ENCODE data around the gene TBX4. TPM values are rescaled to one million over a fixed set of nuclear protein-coding genes. Genes with fewer than 3 reads are reported as not detected.
A peak's percentile ranks its signal among the peaks of the same experiment; 100 is the strongest.

TBX4 gene
- not detected for polyA plus RNA-seq (2013, experiment 1 of 2)
- not detected for polyA plus RNA-seq (2013, experiment 2 of 2)

DNA sequence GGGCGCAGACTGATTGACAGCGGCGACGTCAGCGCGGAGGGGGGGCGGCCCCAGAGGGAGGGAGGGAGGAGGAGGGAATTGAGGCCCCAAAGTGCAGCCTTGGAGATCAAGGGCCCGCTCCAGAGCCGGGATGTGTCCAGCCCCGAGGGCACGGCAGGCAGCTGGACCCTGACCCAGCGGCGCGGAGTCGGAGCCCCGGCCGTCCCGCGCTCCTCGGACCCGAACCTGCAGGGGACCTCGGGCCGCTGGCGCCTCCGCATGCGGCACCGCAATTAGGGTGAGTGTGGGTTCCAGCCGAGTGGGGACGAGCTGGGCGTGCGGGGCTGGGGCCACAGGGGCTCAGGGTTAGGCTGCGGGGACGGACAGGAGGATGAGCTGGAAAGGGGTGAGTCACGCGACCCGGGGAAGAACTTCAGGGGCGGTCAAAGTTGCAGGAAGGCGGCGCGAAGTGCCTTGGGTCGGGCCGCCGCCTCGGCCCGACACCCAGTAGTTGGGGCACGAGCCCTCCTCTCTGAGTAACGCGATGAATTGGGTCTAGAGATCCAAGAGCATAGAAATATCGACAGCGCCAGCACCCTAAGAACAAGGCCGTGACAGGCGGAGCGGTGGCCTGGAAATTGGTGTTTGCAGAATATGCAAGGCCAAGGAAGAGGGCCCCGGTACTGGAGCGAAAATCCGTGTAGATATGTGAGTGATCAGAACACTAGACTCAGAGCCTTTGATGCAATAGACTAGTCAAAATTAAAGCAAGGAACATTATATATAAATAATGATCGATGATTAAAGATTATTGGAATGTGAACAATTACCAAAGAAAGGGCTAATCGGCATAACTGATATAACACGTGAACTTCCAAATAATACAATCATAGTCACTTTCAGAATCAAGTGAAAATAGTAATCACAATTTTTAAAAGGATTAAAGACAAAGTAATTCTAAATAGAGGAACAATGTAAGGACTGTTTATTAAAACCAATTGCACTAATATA is at the start of gene TBX4:
Gene TBX4 (plus strand): TSS at position 122 of the 990 bp plus-strand sequence. CDS start 4,069 bp downstream, outside the sequence.
- H3K9ac ChIP-seq (ENCODE audit: low read depth, low read length, poor library complexity), result peak within 1 kb of the TSS; percentile 78
- no CpG with 5 or more reads among the region's 59 CpGs for WGBS, 2 donors (ENCODE audit: extremely low coverage in 2 of 2, insufficient read length in 2 of 2, insufficient replicate concordance in 1 of 2)
- peaks cover 3 to 18% of the 10 kb centered on the region in 2 donors for H3K9me3 ChIP-seq (replicated peaks in 1 of 2; ENCODE audit: control insufficient read depth in 2 of 2, insufficient read depth in 1 of 2, low read depth in 1 of 2, low read length in 2 of 2)
- H2AFZ ChIP-seq (ENCODE audit: low read length), result peak within 1 kb of the TSS; percentile 82
- H3K23ac ChIP-seq (ENCODE audit: low read depth, low read length, poor library complexity), result peak within 1 kb of the TSS; percentile 65
- H3K4ac ChIP-seq (ENCODE audit: low read length), result no peak within 1 kb of the TSS
- no peak for DNase-seq (ENCODE audit: low spot score)
- H2BK5ac ChIP-seq (ENCODE audit: low read length), result no peak within 1 kb of the TSS
- peaks cover 5 to 7% of the 10 kb centered on the region in 2 donors for H3K4me1 ChIP-seq (ENCODE audit: control insufficient read depth in 2 of 2, insufficient read depth in 1 of 2, low read depth in 1 of 2, low read length in 2 of 2)
- H4K91ac ChIP-seq (ENCODE audit: low read depth, low read length, poor library complexity), result no peak within 1 kb of the TSS
- H2BK12ac ChIP-seq (ENCODE audit: low read length), result no peak within 1 kb of the TSS
- peak within 1 kb of the TSS; percentile 29 for H2AK5ac ChIP-seq (ENCODE audit: low read depth, low read length)
- peak within 1 kb of the TSS; percentile 77 for H3K18ac ChIP-seq (ENCODE audit: low read length)
- no peak within 1 kb of the TSS for H4K8ac ChIP-seq (ENCODE audit: low read depth, low read length)
- H3K79me1 ChIP-seq (ENCODE audit: low read depth, low read length), result no peaks in the 10 kb centered on the region
- peaks cover 52 to 99% (median 69%) of the 10 kb centered on the region in 3 experiments for H3K27me3 ChIP-seq (ENCODE audit: control insufficient read depth in 3 of 3, insufficient read depth in 3 of 3, low read depth in 1 of 3, low read length in 3 of 3)
- H2BK15ac ChIP-seq (ENCODE audit: low read length), result no peak within 1 kb of the TSS
- H3K4me2 ChIP-seq (ENCODE audit: insufficient read depth, low read length, poor library complexity, severe bottlenecking), result peak within 1 kb of the TSS; percentile 70
- H3K4me3 ChIP-seq (ENCODE audit: low read length in 2 of 2), result peak within 1 kb of the TSS in 1 of 2 donors; percentile 59
- no peak within 1 kb of the TSS for H3K14ac ChIP-seq (ENCODE audit: low read length)
- no peaks in the 10 kb centered on the region for H3K36me3 ChIP-seq (replicated peaks in 1 of 2; ENCODE audit: control insufficient read depth in 2 of 2, insufficient read depth in 2 of 2, low read length in 2 of 2)
- no peak within 1 kb of the TSS for H2BK120ac ChIP-seq (ENCODE audit: low read depth, low read length)
- H3K27ac ChIP-seq (replicated peaks; ENCODE audit: low read length), result no peak within 1 kb of the TSS

DNA sequence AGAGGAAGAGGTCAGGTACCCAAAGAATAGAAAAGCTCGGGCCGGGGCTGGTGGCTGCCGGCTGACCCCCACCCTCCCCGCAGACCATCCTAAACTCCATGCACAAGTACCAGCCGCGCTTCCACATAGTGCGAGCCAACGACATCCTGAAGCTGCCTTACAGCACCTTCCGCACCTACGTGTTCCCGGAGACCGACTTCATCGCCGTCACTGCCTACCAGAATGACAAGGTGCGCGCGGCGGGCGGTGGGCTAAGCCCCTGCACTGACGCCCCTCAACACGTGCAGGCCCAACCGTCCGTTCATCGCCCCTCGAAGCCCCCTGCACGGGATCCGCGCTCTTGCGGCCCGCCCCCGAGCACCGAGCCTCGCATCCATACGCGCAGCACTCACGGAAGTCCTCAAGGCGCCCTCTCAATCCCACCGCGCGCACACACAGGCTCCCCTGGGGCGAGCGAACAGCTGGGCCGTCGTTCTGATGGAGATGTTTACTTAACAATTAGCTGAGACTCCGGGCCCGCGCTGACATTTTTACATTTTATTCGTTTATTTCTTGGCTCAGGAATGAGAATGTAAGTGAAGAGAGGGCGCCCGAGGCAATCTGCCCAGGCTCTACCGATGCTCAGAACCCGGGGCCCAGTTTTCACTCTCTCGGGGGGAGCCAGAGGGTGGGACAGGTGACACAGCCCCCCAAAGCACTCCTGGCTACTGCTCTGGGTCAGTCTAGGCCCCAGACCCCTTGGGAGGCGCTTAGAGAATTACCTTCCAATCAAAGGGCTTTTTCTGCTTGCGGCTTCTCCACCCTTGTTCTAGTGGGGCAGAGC is 49.0 kb upstream of the TBX4 start:
- Histone ChIP-seq H3K4me1 (ENCODE audit: control insufficient read depth in 2 of 2, insufficient read depth in 1 of 2, low read depth in 1 of 2, low read length in 2 of 2) (peaks cover 7 to 12% of the 10 kb centered on the region in 2 donors), H3K14ac (ENCODE audit: low read length) (peak overlapping the region; percentile 75), H2BK120ac (ENCODE audit: low read depth, low read length) (no peak overlapping the region), H3K23ac (ENCODE audit: low read depth, low read length, poor library complexity) (peak overlapping the region; percentile 97), H3K79me1 (ENCODE audit: low read depth, low read length) (peaks cover 4% of the 10 kb centered on the region), H3K9me3 (replicated peaks in 1 of 2; ENCODE audit: control insufficient read depth in 2 of 2, insufficient read depth in 1 of 2, low read depth in 1 of 2, low read length in 2 of 2) (peaks cover 3 to 7% of the 10 kb centered on the region in 2 donors), H3K27me3 (ENCODE audit: control insufficient read depth in 3 of 3, insufficient read depth in 3 of 3, low read depth in 1 of 3, low read length in 3 of 3) (peaks cover 88 to 100% (median 94%) of the 10 kb centered on the region in 3 experiments), H3K9ac (ENCODE audit: low read depth, low read length, poor library complexity) (no peak overlapping the region), H2BK12ac (ENCODE audit: low read length) (no peak overlapping the region), H4K8ac (ENCODE audit: low read depth, low read length) (peak overlapping the region; percentile 43), H3K27ac (replicated peaks; ENCODE audit: low read length) (no peak overlapping the region), H3K18ac (ENCODE audit: low read length) (peak overlapping the region; percentile 85), H3K36me3 (replicated peaks in 1 of 2; ENCODE audit: control insufficient read depth in 2 of 2, insufficient read depth in 2 of 2, low read length in 2 of 2) (no peaks in the 10 kb centered on the region), H2BK15ac (ENCODE audit: low read length) (peak overlapping the region; percentile 81), H3K4me3 (ENCODE audit: low read length in 2 of 2) (no peak overlapping the region), H3K4ac (ENCODE audit: low read length) (no peak overlapping the region), H4K91ac (ENCODE audit: low read depth, low read length, poor library complexity) (no peak overlapping the region), H2AK5ac (ENCODE audit: low read depth, low read length) (peak overlapping the region; percentile 89), H2BK5ac (ENCODE audit: low read length) (peak overlapping the region; percentile 66), H2AFZ (ENCODE audit: low read length) (peak overlapping the region; percentile 45), H3K4me2 (ENCODE audit: insufficient read depth, low read length, poor library complexity, severe bottlenecking) (no peak overlapping the region)
- DNase-seq (ENCODE audit: low spot score), result no peak
- no CpG with 5 or more reads among the region's 55 CpGs for WGBS, 2 donors (ENCODE audit: extremely low coverage in 2 of 2, insufficient read length in 2 of 2, insufficient replicate concordance in 1 of 2)

DNA sequence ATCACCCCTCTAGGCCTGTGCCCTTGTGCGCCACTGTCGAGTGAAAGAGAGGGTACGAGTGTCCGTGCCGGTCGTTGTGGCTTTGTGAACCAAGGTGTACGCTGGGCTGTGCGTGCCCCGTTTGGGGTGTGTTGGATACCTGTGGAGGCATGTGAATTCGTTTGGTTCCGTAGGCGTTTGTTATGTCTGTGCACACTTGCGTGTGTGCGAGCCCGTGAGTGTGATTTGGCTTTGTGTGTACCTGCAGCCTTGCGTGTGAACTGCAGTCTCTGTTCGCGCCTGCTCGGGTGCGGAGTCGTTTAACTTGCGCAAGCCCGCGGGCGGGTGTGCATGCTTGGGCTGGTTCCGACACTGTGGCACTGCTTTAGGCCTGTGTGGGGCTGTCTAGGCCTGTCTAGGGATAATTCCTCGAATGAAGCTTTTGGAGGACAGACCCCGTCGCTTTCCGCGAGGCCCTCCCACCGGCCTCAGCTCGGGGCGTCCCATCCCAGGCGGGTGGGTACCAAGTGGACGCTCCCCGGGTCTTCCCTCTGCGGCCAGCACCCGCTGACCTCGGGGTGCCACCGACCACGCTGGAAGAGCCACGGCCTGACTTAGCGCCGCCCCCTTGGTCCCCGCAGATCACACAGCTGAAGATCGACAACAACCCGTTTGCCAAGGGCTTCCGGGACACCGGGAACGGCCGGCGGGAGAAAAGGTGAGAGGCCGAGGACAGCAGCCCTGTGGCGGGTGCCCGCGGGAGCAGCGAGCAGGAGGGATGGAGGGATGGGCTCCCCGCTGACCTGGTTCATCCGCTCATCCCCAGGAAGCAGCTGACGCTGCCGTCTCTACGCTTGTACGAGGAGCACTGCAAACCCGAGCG is 48.2 kb upstream of the TBX4 start:
- Histone ChIP-seq H3K4me2 (ENCODE audit: insufficient read depth, low read length, poor library complexity, severe bottlenecking) (peak overlapping the region; percentile 32), H4K8ac (ENCODE audit: low read depth, low read length) (no peak overlapping the region), H3K18ac (ENCODE audit: low read length) (peak overlapping the region; percentile 82), H3K27me3 (ENCODE audit: control insufficient read depth in 3 of 3, insufficient read depth in 3 of 3, low read depth in 1 of 3, low read length in 3 of 3) (peaks cover 85 to 100% (median 94%) of the 10 kb centered on the region in 3 experiments), H3K23ac (ENCODE audit: low read depth, low read length, poor library complexity) (peak overlapping the region; percentile 96), H3K27ac (replicated peaks; ENCODE audit: low read length) (no peak overlapping the region), H2BK15ac (ENCODE audit: low read length) (no peak overlapping the region), H3K14ac (ENCODE audit: low read length) (peak overlapping the region; percentile 75), H3K9ac (ENCODE audit: low read depth, low read length, poor library complexity) (peak overlapping the region; percentile 68), H2BK12ac (ENCODE audit: low read length) (peak overlapping the region; percentile 98), H3K4me1 (ENCODE audit: control insufficient read depth in 2 of 2, insufficient read depth in 1 of 2, low read depth in 1 of 2, low read length in 2 of 2) (peaks cover 6 to 10% of the 10 kb centered on the region in 2 donors), H2AFZ (ENCODE audit: low read length) (peak overlapping the region; percentile 94), H3K4ac (ENCODE audit: low read length) (no peak overlapping the region), H2AK5ac (ENCODE audit: low read depth, low read length) (peak overlapping the region; percentile 89), H3K79me1 (ENCODE audit: low read depth, low read length) (peaks cover 4% of the 10 kb centered on the region), H2BK5ac (ENCODE audit: low read length) (no peak overlapping the region), H3K36me3 (replicated peaks in 1 of 2; ENCODE audit: control insufficient read depth in 2 of 2, insufficient read depth in 2 of 2, low read length in 2 of 2) (no peaks in the 10 kb centered on the region), H4K91ac (ENCODE audit: low read depth, low read length, poor library complexity) (no peak overlapping the region), H3K4me3 (ENCODE audit: low read length in 2 of 2) (peak overlapping the region in 1 of 2 donors; percentile 32), H2BK120ac (ENCODE audit: low read depth, low read length) (no peak overlapping the region), H3K9me3 (replicated peaks in 1 of 2; ENCODE audit: control insufficient read depth in 2 of 2, insufficient read depth in 1 of 2, low read depth in 1 of 2, low read length in 2 of 2) (peaks cover 3 to 7% of the 10 kb centered on the region in 2 donors)
- WGBS, 2 donors (ENCODE audit: extremely low coverage in 2 of 2, insufficient read length in 2 of 2, insufficient replicate concordance in 1 of 2), result no CpG with 5 or more reads among the region's 66 CpGs
- DNase-seq (ENCODE audit: low spot score), result no peak
